Activated T-cell treated with anti-CD3 and anti-CD28 coated beads for 1 hour (primary cell): ENCODE measurements around the gene RAB3IL1.

ENCODE experiments used
- DNase-seq: peaks from one replicate; pipeline ENCODE4 v3.0.0-alpha.2; 2020; ENCODE audit warnings: low read depth

RAB3IL1 gene

DNA sequence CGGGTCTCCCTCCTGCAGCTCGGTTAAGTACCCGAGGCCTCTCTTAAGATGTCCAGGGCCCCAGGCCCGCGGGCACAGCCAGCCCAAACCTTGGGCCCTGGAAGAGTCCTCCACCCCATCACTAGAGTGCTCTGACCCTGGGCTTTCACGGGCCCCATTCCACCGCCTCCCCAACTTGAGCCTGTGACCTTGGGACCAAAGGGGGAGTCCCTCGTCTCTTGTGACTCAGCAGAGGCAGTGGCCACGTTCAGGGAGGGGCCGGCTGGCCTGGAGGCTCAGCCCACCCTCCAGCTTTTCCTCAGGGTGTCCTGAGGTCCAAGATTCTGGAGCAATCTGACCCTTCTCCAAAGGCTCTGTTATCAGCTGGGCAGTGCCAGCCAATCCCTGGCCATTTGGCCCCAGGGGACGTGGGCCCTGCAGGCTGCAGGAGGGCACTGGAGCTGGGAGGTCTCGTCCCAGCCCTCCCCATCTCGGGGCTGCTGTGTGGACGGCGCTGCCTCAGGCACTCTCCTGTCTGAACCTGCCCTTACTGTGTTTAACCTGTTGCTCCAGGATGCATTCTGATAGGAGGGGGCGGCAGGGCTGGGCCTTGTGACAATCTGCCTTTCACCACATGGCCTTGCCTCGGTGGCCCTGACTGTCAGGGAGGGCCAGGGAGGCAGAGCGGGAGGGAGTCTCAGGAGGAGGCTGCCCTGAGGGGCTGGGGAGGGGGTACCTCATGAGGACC lies 51.0 kb downstream of the RAB3IL1 start:
- DNase-seq, result no peak

DNA sequence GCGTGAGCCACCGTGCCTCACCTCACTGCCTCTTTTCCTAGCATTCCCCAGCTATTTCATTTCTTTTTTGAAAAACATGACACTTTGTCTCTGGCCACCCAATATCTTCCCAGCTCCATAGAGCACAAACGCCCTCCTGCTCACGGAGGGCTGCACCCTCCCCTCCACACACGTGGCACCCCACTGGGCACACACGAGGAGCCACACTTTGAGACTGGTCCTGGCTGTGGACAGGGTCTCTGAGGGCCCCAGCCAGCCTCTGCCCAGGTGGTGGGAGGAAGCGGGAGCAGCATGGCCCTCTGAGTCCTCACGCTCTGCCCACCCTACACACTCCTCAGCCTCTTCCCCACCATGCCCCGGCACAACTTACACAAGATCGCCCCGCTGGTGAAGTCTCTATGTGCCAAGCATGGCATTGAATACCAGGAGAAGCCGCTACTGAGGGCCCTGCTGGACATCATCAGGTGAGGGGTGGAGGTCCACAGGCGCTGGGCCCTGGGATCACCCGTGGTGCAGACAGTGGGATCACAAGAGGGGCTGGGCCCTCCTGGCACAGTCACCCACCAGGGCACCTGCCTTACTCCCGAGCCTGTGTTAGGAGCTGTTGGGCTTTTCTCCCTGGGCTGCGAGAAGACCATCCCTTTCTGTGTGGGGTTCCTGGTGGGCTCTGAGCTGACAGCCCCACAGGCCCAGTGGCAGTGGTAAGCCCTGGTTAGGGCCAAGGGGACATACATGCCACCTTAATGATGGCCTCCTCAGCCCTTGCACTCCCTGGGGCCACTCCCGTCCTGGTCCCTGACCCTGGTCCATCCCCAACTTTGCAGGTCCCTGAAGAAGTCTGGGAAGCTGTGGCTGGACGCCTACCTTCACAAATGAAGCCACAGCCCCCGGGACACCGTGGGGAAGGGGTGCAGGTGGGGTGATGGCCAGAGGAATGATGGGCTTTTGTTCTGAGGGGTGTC lies 52.3 kb downstream of the RAB3IL1 start:
- no peak for DNase-seq

- DNase-seq, result no peak
These were observed 53.8 kb downstream of the RAB3IL1 start for GRCh38 chr11:61863548-61864081.

DNA sequence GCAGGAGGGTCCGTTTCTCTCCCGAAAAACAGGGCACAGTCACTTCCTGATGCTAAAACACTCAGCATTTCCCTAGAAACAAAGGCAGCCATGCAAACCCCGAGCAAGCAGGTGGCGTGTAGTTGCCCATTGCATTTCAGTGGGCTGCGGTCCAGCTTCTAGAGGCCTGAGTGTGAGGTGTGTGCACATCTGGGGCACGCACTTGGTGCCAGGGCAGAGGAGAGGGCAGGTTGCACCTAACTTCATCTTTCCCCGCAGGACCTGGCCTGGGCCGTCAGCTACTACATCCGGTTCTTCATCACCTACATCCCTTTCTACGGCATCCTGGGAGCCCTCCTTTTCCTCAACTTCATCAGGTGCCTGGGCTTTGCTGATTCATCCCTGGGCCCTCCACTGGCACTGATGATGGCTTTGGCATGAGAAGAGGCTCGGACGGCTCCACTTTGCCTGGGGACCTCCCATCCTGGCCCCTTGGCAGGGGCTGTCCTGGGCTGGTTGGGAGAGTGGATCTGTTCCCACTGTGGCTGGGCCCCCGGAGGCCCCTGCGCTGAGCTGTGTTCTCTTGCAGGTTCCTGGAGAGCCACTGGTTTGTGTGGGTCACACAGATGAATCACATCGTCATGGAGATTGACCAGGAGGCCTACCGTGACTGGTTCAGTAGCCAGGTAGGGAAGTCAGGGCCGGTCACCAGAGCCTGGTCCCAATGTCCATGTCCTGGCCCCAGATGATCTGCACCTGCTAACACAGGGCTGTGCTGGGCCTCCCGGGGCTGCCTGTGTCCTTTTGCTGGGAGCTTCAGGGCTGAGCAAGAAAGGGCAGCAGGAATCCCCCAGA lies 54.4 kb downstream of the RAB3IL1 start:
- DNase-seq, result no peak

- no peak for DNase-seq
These were observed 55.7 kb downstream of the RAB3IL1 start for GRCh38 chr11:61861634-61862033.

GRCh38 chr11:61860054-61860903 lies 57.1 kb downstream of the RAB3IL1 start:
- DNase-seq, result no peak

GRCh38 chr11:61855939-61856680 lies 61.3 kb downstream of the RAB3IL1 start:
- no peak for DNase-seq

DNA sequence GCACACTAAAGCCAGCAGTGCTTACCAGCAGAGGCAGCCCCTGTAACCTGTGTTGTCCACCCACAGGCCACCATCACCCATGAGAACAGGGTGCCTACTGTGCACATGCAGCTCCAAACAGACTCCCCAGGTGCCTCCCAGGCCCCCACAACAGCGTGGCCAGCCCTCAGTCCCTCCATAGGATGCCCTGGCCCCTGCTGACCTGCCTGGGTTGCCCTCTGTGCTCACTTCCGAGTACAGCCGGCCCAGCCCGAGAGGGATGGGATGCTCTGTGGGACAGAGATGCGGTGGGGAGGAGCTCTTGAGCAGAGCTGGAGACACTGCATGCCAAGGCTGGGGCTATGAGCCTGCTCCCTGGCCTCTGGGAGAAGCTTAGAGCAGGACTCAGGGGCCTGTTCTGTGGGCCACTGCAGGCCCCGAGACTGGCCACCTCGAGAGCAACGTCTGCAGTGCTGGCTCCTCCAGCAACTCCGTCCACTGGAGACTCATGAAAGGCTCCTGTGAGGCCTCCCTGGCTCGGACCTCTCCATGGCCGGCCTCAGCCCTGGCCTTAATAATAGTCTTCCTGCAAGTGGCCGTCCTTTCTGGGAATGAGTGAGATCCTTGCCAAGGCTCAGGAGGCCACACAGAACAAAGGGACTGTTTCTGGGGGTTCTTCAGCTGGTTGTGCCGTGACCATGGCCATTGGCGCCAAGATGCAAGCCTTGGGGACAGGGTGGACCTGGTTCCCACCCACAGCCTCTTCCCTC lies 62.2 kb downstream of the RAB3IL1 start:
- DNase-seq, result no peak

DNA sequence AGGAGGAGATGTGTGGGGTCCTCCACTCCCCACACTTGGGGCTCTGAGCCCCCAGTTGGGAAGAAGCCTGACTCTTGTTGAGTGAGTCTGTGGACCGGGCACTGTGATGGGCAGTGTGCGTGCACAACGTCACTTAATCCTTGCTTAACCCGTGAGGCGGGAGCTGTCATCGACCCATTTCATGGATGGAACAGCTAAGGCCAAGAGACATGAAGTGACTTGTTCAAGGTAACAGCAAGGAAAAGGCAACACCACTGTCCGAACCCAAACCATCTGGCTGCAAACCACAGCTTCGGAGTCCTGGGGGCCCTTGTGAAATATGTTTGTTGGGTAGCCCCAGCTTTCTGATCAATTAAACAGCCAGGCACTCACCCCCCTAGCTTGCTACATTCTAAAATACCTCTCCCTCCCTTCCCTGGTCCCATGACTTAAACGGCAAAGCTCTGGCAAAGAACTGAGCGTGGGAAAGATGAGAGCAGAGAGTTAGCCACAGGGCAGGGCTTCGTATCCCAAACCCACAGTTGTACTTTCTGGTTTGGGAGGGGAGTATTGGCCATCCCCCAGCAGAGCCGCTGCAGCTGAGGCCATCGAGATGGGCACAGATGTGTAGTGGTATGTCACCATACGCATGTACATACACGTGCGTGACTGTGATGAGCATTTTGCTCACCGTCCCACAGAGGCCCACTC lies 63.0 kb downstream of the RAB3IL1 start:
- no peak for DNase-seq

DNA sequence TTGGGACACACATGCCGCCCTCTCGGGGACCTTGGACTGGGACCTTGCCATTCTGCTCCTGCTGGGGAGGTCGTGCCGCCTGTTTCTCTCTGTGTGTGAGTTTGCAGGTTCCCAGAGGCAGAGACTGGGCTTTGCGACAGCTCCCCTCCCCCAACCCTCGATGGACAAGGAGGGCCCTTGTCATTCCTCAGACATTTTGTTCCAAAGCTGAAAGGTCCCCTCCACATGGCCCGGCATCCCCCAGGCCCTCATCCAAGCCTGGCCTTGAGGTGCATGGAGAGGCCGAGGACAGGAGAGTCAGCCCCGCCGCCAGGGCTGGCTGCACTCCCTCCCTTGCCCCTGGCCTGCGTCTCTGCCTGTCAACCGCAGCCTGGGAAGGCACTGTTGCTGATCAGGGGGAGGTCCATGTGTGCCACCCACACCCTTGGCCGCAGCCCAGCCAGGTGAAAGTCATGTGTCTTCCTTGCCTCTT lies 63.6 kb downstream of the RAB3IL1 start:
- no peak for DNase-seq

- no peak for DNase-seq
These were observed 65.5 kb downstream of the RAB3IL1 start for GRCh38 chr11:61851900-61852295.

DNA sequence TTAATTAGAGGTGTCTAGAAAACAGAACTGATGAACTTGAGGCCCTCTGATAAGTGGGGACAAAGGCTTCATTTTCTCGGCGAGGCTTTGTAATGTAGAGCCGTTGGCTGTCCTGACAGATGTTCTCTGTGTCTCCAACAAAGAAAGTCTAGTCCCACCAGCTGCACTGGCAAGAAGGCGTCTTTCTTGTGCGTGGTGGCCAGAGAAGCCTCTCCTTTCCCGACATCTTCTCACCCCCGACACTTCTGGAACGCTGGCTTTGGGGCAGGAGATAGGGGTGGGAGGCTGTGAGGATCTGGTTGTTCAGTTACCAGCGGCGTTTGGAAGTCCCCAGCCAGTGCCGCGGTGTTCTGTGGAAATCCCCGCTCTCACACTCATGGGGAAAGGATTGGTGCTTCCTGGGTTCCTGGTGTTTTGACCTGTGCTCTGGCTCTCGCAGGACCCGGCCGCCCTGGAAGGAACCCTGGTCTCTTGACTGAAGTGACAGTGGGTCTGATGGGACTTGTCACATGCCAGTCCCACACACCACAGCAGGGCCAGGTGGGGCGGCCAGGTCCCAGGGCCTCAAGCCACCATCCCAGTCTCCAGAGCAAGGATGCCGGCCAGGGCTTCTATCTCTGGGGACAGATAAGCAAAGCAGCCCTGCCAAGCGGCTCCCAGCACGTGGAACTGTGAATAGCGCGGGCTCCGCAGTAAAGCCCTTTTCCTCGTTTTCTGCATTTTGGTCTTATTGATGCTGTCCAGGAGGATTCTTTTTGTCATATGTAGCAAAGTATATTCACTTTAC lies 66.1 kb downstream of the RAB3IL1 start:
- no peak for DNase-seq

DNA sequence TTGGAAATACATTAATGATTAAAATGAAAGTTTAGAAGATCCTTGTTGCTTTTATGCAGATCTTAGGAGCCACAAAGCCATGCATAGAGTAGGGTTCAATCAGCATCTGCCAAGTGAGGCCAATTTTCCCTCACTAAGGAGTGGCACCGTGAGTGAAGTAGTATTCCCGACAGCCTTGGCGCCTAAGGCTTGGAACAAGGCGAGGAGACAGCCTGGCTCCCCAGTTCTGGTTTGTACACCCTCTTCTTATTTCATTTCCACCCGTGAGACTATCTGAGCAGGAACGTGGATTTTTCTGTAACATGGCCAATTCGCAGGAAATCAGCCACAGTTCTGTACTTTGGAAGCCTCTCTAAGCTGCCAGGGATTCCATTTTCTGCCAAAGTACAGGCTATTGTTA lies 66.7 kb downstream of the RAB3IL1 start:
- no peak for DNase-seq

GRCh38 chr11:61848631-61849030 lies 68.7 kb downstream of the RAB3IL1 start:
- DNase-seq, result no peak

GRCh38 chr11:61847914-61848581 lies 69.3 kb downstream of the RAB3IL1 start:
- DNase-seq, result no peak
